HEK293 (cell line): ENCODE results near the gene PHKB.

Experiments
- CTCF ChIA-PET: fragments of 350-600 bp; formaldehyde crosslinking; extraction: SDS; loops from one replicate; lab custom pipeline; 2021; ENCODE audit warnings: antibody characterized with exemption; lab: Yijun Ruan, JAX
- POLR2A ChIA-PET: fragments of 300-600 bp; formaldehyde crosslinking; extraction: SDS; loops from one replicate; lab custom pipeline; 2020; ENCODE audit warnings: antibody characterized with exemption, inconsistent platforms; lab: Yijun Ruan, JAX
- H3K27ac ChIP-seq: fragments of 200-500 bp; sonication (Bioruptor generic); 2 replicates; pipeline ENCODE4 v1.5.1; 2014; ENCODE audit warnings: low read depth, low read length, control low read depth, inconsistent platforms; ENCODE audit errors: extremely low read depth
- H3K36me3 ChIP-seq, 2 experiments: fragments of 200-500 bp in 1 of 2; sonication (Bioruptor generic) in 1 of 2; 1 replicate in 1 of 2; 2 replicates in 1 of 2; pipeline ENCODE4 v1.5.1; 2014 to 2017; ENCODE audit warnings: inconsistent platforms in 2 of 2, low read length in 2 of 2; ENCODE audit not compliant: control insufficient read depth in 2 of 2, insufficient read depth in 1 of 2
- H3K4me1 ChIP-seq: fragments of 200-500 bp; sonication (Bioruptor generic); 2 replicates; pipeline ENCODE4 v1.5.1; 2014; ENCODE audit warnings: mild to moderate bottlenecking, low read length, inconsistent platforms; ENCODE audit not compliant: control insufficient read depth, insufficient read depth
- H3K4me3 ChIP-seq: 2 replicates; pipeline ENCODE4 v1.5.1; 2011; ENCODE audit warnings: low read depth, mild to moderate bottlenecking, control low read depth, low read length, moderate library complexity
- H3K9me3 ChIP-seq: fragments of 200-500 bp; sonication (Bioruptor generic); 2 replicates; pipeline ENCODE4 v1.5.1; 2014; ENCODE audit warnings: low read depth, low read length, inconsistent platforms; ENCODE audit not compliant: control insufficient read depth, insufficient read depth
- BCL11A ChIP-seq: fragments of 450-650 bp; formaldehyde crosslinking; IDR thresholded peaks from 2 replicates; pipeline ENCODE4 v1.5.1; 2016; ENCODE audit warnings: low read depth, missing biosample characterization, missing genetic modification characterization
- BCL11B ChIP-seq: fragments of 450-650 bp; formaldehyde crosslinking; IDR thresholded peaks from 2 replicates; pipeline ENCODE4 v1.5.1; 2016; ENCODE audit warnings: low read depth, missing biosample characterization, missing genetic modification characterization
- ELK4 ChIP-seq: IDR thresholded peaks from 2 replicates; pipeline ENCODE4 v1.6.1; 2011; ENCODE audit warnings: mild to moderate bottlenecking, low read depth, low read length, borderline replicate concordance
- GFI1B ChIP-seq: fragments of 450-650 bp; formaldehyde crosslinking; IDR thresholded peaks from 2 replicates; pipeline ENCODE4 v1.5.1; 2016; ENCODE audit warnings: missing biosample characterization, missing genetic modification characterization
- KLF17 ChIP-seq: fragments of 450-650 bp; formaldehyde crosslinking; IDR thresholded peaks from 2 replicates; pipeline ENCODE4 v1.5.1; 2016; ENCODE audit warnings: missing biosample characterization, missing genetic modification characterization
- MEIS1 ChIP-seq: sonication (generic); formaldehyde crosslinking; IDR thresholded peaks from 2 replicates; pipeline ENCODE4 v1.8.1; 2022; ENCODE audit warnings: missing genetic modification reagents, mild to moderate bottlenecking, borderline replicate concordance
- SALL2 ChIP-seq: fragments of 450-650 bp; formaldehyde crosslinking; IDR thresholded peaks from 2 replicates; pipeline ENCODE4 v1.5.0; 2017; ENCODE audit warnings: missing biosample characterization, mild to moderate bottlenecking, missing genetic modification characterization, borderline replicate concordance
- TCF7L2 ChIP-seq: IDR thresholded peaks from 2 replicates; pipeline ENCODE4 v1.6.1; 2011; ENCODE audit warnings: low read depth, mild to moderate bottlenecking, inconsistent platforms, low read length, moderate library complexity, borderline replicate concordance
- ZBTB20 ChIP-seq: fragments of 450-650 bp; formaldehyde crosslinking; IDR thresholded peaks from 2 replicates; pipeline ENCODE4 v1.5.1; 2016; ENCODE audit warnings: missing biosample characterization, missing genetic modification characterization
- ZBTB21 ChIP-seq: fragments of 450-650 bp; formaldehyde crosslinking; IDR thresholded peaks from 2 replicates; pipeline ENCODE4 v1.5.1; 2017; ENCODE audit warnings: missing biosample characterization, missing genetic modification characterization
- ZBTB48 ChIP-seq: fragments of 450-650 bp; formaldehyde crosslinking; IDR thresholded peaks from 2 replicates; pipeline ENCODE4 v1.5.1; 2016; ENCODE audit warnings: missing biosample characterization, missing genetic modification characterization
- ZIC2 ChIP-seq: fragments of 450-650 bp; formaldehyde crosslinking; IDR thresholded peaks from 2 replicates; pipeline ENCODE4 v1.5.1; 2016; ENCODE audit warnings: missing biosample characterization, missing genetic modification characterization
- ZNF132 ChIP-seq: fragments of 450-650 bp; formaldehyde crosslinking; IDR thresholded peaks from 2 replicates; pipeline ENCODE4 v1.5.1; 2017; ENCODE audit warnings: missing biosample characterization, missing genetic modification characterization, borderline replicate concordance
- ZNF175 ChIP-seq: fragments of 450-650 bp; formaldehyde crosslinking; IDR thresholded peaks from 2 replicates; pipeline ENCODE4 v1.5.1; 2016; ENCODE audit warnings: missing biosample characterization, missing genetic modification characterization
- ZNF2 ChIP-seq: fragments of 450-650 bp; formaldehyde crosslinking; IDR thresholded peaks from 2 replicates; pipeline ENCODE4 v1.5.1; 2016; ENCODE audit warnings: missing biosample characterization, missing genetic modification characterization
- ZNF202 ChIP-seq: fragments of 450-650 bp; formaldehyde crosslinking; IDR thresholded peaks from 2 replicates; pipeline ENCODE4 v1.5.1; 2016; ENCODE audit warnings: missing biosample characterization, missing genetic modification characterization, borderline replicate concordance
- ZNF248 ChIP-seq: fragments of 450-650 bp; formaldehyde crosslinking; IDR thresholded peaks from 2 replicates; pipeline ENCODE4 v1.5.1; 2017; ENCODE audit warnings: missing biosample characterization, missing genetic modification characterization
- ZNF416 ChIP-seq: fragments of 450-650 bp; formaldehyde crosslinking; IDR thresholded peaks from 2 replicates; pipeline ENCODE4 v1.5.1; 2016; ENCODE audit warnings: missing biosample characterization, missing genetic modification characterization
- ZNF433 ChIP-seq: fragments of 450-650 bp; formaldehyde crosslinking; IDR thresholded peaks from 2 replicates; pipeline ENCODE4 v1.5.1; 2016; ENCODE audit warnings: missing biosample characterization, missing genetic modification characterization, low read depth
- ZNF514 ChIP-seq: fragments of 450-650 bp; formaldehyde crosslinking; IDR thresholded peaks from 2 replicates; pipeline ENCODE4 v1.5.1; 2016; ENCODE audit warnings: missing biosample characterization, missing genetic modification characterization
- ZNF544 ChIP-seq: fragments of 450-650 bp; formaldehyde crosslinking; IDR thresholded peaks from 2 replicates; pipeline ENCODE4 v1.5.0; 2017; ENCODE audit warnings: missing biosample characterization, missing genetic modification characterization
- ZNF549 ChIP-seq: fragments of 450-650 bp; IDR thresholded peaks from 2 replicates; pipeline ENCODE4 v1.5.1; 2018; ENCODE audit warnings: missing biosample characterization, missing genetic modification characterization, mild to moderate bottlenecking, inconsistent platforms, moderate library complexity
- ZNF555 ChIP-seq: fragments of 450-650 bp; formaldehyde crosslinking; conservative IDR thresholded peaks from 2 replicates; pipeline ENCODE4 v1.5.1; 2017; ENCODE audit warnings: missing biosample characterization, mild to moderate bottlenecking, missing genetic modification characterization, inconsistent platforms
- ZNF580 ChIP-seq: fragments of 450-650 bp; formaldehyde crosslinking; IDR thresholded peaks from 2 replicates; pipeline ENCODE4 v1.5.1; 2016; ENCODE audit warnings: missing biosample characterization, missing genetic modification characterization
- ZNF623 ChIP-seq: fragments of 450-650 bp; formaldehyde crosslinking; IDR thresholded peaks from 2 replicates; pipeline ENCODE4 v1.5.1; 2016; ENCODE audit warnings: missing biosample characterization, missing genetic modification characterization
- ZNF677 ChIP-seq: fragments of 450-650 bp; IDR thresholded peaks from 2 replicates; pipeline ENCODE4 v1.5.0; 2018; ENCODE audit warnings: missing biosample characterization, mild to moderate bottlenecking, missing genetic modification characterization, moderate library complexity
- ZNF704 ChIP-seq: fragments of 450-650 bp; formaldehyde crosslinking; IDR thresholded peaks from 2 replicates; pipeline ENCODE4 v1.5.1; 2016; ENCODE audit warnings: missing biosample characterization, missing genetic modification characterization
- ZNF76 ChIP-seq: fragments of 450-650 bp; formaldehyde crosslinking; IDR thresholded peaks from 2 replicates; pipeline ENCODE4; 2016; ENCODE audit warnings: low read depth, missing biosample characterization, missing genetic modification characterization, borderline replicate concordance
- ZNF843 ChIP-seq: fragments of 450-650 bp; formaldehyde crosslinking; IDR thresholded peaks from 2 replicates; pipeline ENCODE4 v1.5.1; 2016; ENCODE audit warnings: missing biosample characterization, missing genetic modification characterization
- ZSCAN23 ChIP-seq: fragments of 450-650 bp; formaldehyde crosslinking; IDR thresholded peaks from 2 replicates; pipeline ENCODE4 v1.5.1; 2016; ENCODE audit warnings: missing biosample characterization, missing genetic modification characterization

The PHKB gene

GRCh38 chr16:47646914-47647313, 185.8 kb downstream of the PHKB start (continued):
- TF ChIP-seq SALL2 (tag by site-specific recombination) = no peak
- TF ChIP-seq ZNF555 (tag by site-specific recombination) = peak; percentile 17; the same call in 1 of the 2 replicates
- no peak for TF ChIP-seq MEIS1
- no peak for TF ChIP-seq ZBTB21 (tag by site-specific recombination)
- TF ChIP-seq ZNF580 (tag by site-specific recombination) = no peak
- TF ChIP-seq ZNF202 = no peak
- TF ChIP-seq ZNF514 (tag by site-specific recombination) = no peak
- TF ChIP-seq BCL11B = no peak
- no peak for TF ChIP-seq TCF7L2
- no peak for TF ChIP-seq ZNF175
- no peak for TF ChIP-seq ZIC2 (tag by site-specific recombination)

GRCh38 chr16:47657032-47657431, 195.9 kb downstream of the PHKB start:
- ChIA-PET CTCF (no interaction called here), POLR2A (no interaction called here)
- H3K27ac ChIP-seq = no peak overlapping the region
- H3K9me3 ChIP-seq = no peaks in the 10 kb centered on the region
- H3K36me3 ChIP-seq = peaks cover 0 to 33% of the 10 kb centered on the region in 2 experiments; a peak in 1 of 3 replicates
- TF ChIP-seq ZNF248 (no peak), ZNF549 (no peak), ZNF843 (tag by site-specific recombination) (no peak), GFI1B (tag by site-specific recombination) (no peak)
- TF ChIP-seq, all 188 proteins: peak for 0
- Histone ChIP-seq H3K4me3 (no peak overlapping the region), H3K4me1 (no peaks in the 10 kb centered on the region)

GRCh38 chr16:47657977-47658376, 196.8 kb downstream of the PHKB start:
- Histone ChIP-seq H3K4me3 (no peak overlapping the region), H3K9me3 (no peaks in the 10 kb centered on the region), H3K36me3 (peaks cover 0 to 32% of the 10 kb centered on the region in 2 experiments; a peak in 1 of 3 replicates), H3K27ac (no peak overlapping the region), H3K4me1 (no peaks in the 10 kb centered on the region)
- ChIA-PET POLR2A (no interaction called here), CTCF (interaction anchor here (0.7 kb wide), 1 partner anchor 56 kb away, joined by 4 read pairs; no protein-coding TSS in a partner anchor)
- TF ChIP-seq ZNF433 (tag by site-specific recombination) (no peak), ZNF623 (tag by site-specific recombination) (peak; percentile 78)

- H3K9me3 ChIP-seq = no peaks in the 10 kb centered on the region
- POLR2A ChIA-PET = no interaction called here
- no peak overlapping the region for H3K27ac ChIP-seq
- no peak for TF ChIP-seq ZBTB48
- no peak for TF ChIP-seq BCL11A (tag by site-specific recombination)
- no peak for TF ChIP-seq ZNF677 (tag by site-specific recombination)
- TF ChIP-seq ZNF2 (tag by site-specific recombination) = no peak
- no peak for TF ChIP-seq KLF17 (tag by site-specific recombination)
- no peak for TF ChIP-seq ZNF132
- no peak for TF ChIP-seq ZSCAN23 (tag by site-specific recombination)
- TF ChIP-seq ELK4 = no peak
- TF ChIP-seq ZNF544 (tag by site-specific recombination) = no peak
- TF ChIP-seq ZNF704 (tag by site-specific recombination) = no peak
- TF ChIP-seq ZNF76 = no peak
- no peak for TF ChIP-seq ZNF416 (tag by site-specific recombination)
- no peak for TF ChIP-seq ZBTB20
- TF ChIP-seq, all 188 proteins: peak for 0
- Histone ChIP-seq H3K4me3 (no peak overlapping the region), H3K36me3 (peaks cover 0 to 25% of the 10 kb centered on the region in 2 experiments; a peak in 1 of 3 replicates), H3K4me1 (peaks cover 2% of the 10 kb centered on the region; the same call in 1 of the 2 replicates)
- CTCF ChIA-PET = interaction anchor here (0.6 kb wide), 1 partner anchor 37 kb away, joined by 3 read pairs; no protein-coding TSS in a partner anchor
These were observed 199.4 kb downstream of the PHKB start for GRCh38 chr16:47660540-47660939.
